Stomach (tissue), 4 donors: ENCODE results near the gene TMEM240.

Source experiments
- EP300 ChIP-seq: sonication (generic); formaldehyde crosslinking; IDR thresholded peaks from one replicate; pipeline ENCODE4 v1.6.1; 2017; ENCODE audit warnings: antibody characterized with exemption
- POLR2A ChIP-seq, 4 donors: fragments of 450-650 bp; IDR thresholded peaks; one replicate each; pipeline ENCODE4 v1.6.1; 2016; ENCODE audit warnings: antibody characterized with exemption in 4 of 4, control low read depth in 2 of 4, mild to moderate bottlenecking in 1 of 4, moderate library complexity in 1 of 4
- POLR2AphosphoS5 ChIP-seq, 3 donors: sonication (generic); formaldehyde crosslinking; IDR thresholded peaks; one replicate each; pipeline ENCODE4 v1.6.1; 2016; ENCODE audit warnings: antibody characterized with exemption in 3 of 3
- TF ChIP-seq, protein P1 (sequence below), 7 experiments: fragments of 450-650 bp in 4 of 7; fragments of 200-600 bp in 3 of 7; sonication (generic) in 3 of 7; IDR thresholded peaks; one replicate each; pipeline ENCODE4 v1.5.1; 2016 to 2019; ENCODE audit warnings: antibody characterized with exemption in 7 of 7, control low read depth in 2 of 7, mild to moderate bottlenecking in 1 of 7

DNA sequence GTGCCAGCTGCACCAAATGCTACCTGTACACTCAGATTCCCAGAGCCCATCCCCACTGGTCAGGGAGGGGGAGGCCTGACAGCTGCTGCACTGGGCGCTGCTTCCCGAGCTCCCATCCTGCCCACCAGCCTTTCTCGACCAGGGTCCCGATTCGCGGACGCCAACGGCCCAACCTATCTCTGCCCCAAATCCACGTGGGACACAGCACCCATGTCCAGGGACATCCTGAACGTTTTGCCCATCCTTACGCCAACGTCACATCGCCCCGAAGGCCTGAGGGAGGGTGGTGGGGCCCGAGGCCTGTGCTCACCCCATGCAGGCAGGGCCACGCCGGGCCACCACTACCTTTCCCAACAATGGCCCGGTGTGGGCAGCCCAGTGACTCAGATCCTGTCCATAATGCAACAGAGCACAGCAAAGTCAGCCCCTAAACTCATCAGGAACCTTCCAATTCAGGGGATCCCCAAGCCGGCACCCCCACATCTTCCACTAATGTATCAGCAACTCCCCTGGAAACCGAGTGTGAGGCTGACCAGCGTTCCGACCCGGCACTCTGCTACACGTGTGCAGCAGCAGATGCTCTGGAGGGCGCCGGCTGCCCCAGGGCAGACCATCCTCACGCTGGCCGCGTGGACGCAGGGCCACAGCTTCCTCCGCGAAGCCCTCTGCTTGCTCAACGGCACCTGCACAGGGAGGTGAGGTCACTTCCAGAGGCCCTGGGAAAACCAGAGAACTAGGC, 11.3 kb upstream of the TMEM240 start:
- TF ChIP-seq, protein P1, sequence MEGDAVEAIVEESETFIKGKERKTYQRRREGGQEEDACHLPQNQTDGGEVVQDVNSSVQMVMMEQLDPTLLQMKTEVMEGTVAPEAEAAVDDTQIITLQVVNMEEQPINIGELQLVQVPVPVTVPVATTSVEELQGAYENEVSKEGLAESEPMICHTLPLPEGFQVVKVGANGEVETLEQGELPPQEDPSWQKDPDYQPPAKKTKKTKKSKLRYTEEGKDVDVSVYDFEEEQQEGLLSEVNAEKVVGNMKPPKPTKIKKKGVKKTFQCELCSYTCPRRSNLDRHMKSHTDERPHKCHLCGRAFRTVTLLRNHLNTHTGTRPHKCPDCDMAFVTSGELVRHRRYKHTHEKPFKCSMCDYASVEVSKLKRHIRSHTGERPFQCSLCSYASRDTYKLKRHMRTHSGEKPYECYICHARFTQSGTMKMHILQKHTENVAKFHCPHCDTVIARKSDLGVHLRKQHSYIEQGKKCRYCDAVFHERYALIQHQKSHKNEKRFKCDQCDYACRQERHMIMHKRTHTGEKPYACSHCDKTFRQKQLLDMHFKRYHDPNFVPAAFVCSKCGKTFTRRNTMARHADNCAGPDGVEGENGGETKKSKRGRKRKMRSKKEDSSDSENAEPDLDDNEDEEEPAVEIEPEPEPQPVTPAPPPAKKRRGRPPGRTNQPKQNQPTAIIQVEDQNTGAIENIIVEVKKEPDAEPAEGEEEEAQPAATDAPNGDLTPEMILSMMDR (IDR thresholded peaks at IDR 0.05) = no peak
- no peak for TF ChIP-seq EP300
- TF ChIP-seq POLR2A (IDR thresholded peaks at IDR 0.05) = no peak
- no peak for TF ChIP-seq POLR2AphosphoS5 (IDR thresholded peaks at IDR 0.05)
